AG08396 (cell line): ENCODE measurements around the gene TMEM132A.
A peak's percentile ranks its signal among the peaks of the same experiment; 100 is the strongest.

Experiments
- DNase-seq: peaks from one replicate; pipeline ENCODE4 v3.0.0; 2012; ENCODE audit warnings: low spot score, mixed read lengths

The TMEM132A gene

GRCh38 chr11:60923326-60923725 is 934 bp upstream of the TMEM132A start:
- DNase-seq, result no peak

- no peak for DNase-seq
Observed at GRCh38 chr11:60923800-60924109, 505 bp upstream of the TMEM132A start.

- DNase-seq, result no peak
Observed at GRCh38 chr11:60924906-60925853, 920 bp downstream of the TMEM132A start.

GRCh38 chr11:60925868-60926267 is 1.6 kb downstream of the TMEM132A start:
- peak; percentile 65 for DNase-seq

- DNase-seq, result no peak
Observed at GRCh38 chr11:60926500-60926899, 2.2 kb downstream of the TMEM132A start.

- DNase-seq, result no peak
Observed at GRCh38 chr11:60927061-60927592, 2.9 kb downstream of the TMEM132A start.

- no peak for DNase-seq
Observed at GRCh38 chr11:60927600-60927999, 3.3 kb downstream of the TMEM132A start.

GRCh38 chr11:60928563-60929001 is 4.3 kb downstream of the TMEM132A start:
- no peak for DNase-seq

GRCh38 chr11:60929764-60930163 is 5.5 kb downstream of the TMEM132A start:
- no peak for DNase-seq

- DNase-seq, result no peak
Observed at GRCh38 chr11:60930394-60930793, 6.1 kb downstream of the TMEM132A start.

- no peak for DNase-seq
Observed at GRCh38 chr11:60931917-60932316, 7.7 kb downstream of the TMEM132A start.

GRCh38 chr11:60932605-60933356 is 8.5 kb downstream of the TMEM132A start:
- DNase-seq, result no peak

- DNase-seq, result no peak
Observed at GRCh38 chr11:60933416-60934123, 9.3 kb downstream of the TMEM132A start.

- no peak for DNase-seq
Observed at GRCh38 chr11:60934124-60934789, 10.0 kb downstream of the TMEM132A start.

- DNase-seq, result no peak
Observed at GRCh38 chr11:60934790-60935605, 10.7 kb downstream of the TMEM132A start.

- no peak for DNase-seq
Observed at GRCh38 chr11:60935676-60936442, 11.6 kb downstream of the TMEM132A start.

- no peak for DNase-seq
Observed at GRCh38 chr11:60936467-60937143, 12.3 kb downstream of the TMEM132A start.

GRCh38 chr11:60937144-60937527 is 12.9 kb downstream of the TMEM132A start:
- no peak for DNase-seq

GRCh38 chr11:60937811-60938210 is 13.6 kb downstream of the TMEM132A start:
- DNase-seq, result no peak
